ENCODE data around the gene ROBO2. TPM values are rescaled to one million over a fixed set of nuclear protein-coding genes. Genes with fewer than 3 reads are reported as not detected.

Gene ROBO2
- total and polyA plus RNA-seq, 2 donors from 2014 or later: 1.3 to 1.6 TPM

- Histone ChIP-seq H3K4me3 (ENCODE audit: low read length in 3 of 3) (no peak overlapping the region), H3K36me3 (ENCODE audit: control insufficient read depth in 2 of 3, insufficient read depth in 3 of 3, low read length in 3 of 3) (no peaks in the 10 kb centered on the region), H3K27ac (ENCODE audit: low read depth in 2 of 2, low read length in 2 of 2) (no peak overlapping the region), H3K27me3 (ENCODE audit: control insufficient read depth, insufficient read depth, low read length) (no peaks in the 10 kb centered on the region), H3K9ac (ENCODE audit: low read length in 3 of 3) (no peak overlapping the region), H3K9me3 (ENCODE audit: control insufficient read depth in 2 of 3, insufficient read depth in 1 of 3, low read length in 3 of 3) (no peaks in the 10 kb centered on the region), H3K4me1 (ENCODE audit: control insufficient read depth in 2 of 3, insufficient read depth in 2 of 3, low read depth in 1 of 3, low read length in 3 of 3) (no peaks in the 10 kb centered on the region)
- DNase-seq (no peak), FAIRE-seq (no peak)
- TF ChIP-seq CTCF (IDR thresholded peaks at IDR 0.05; ENCODE audit: borderline replicate concordance, extremely low read depth, insufficient read depth): no peak
- intact Hi-C loops (cut with DNase I): no loop called here
Measured at GRCh38 chr3:77262361-77262760, 222.5 kb downstream of the ROBO2 start.

GRCh38 chr3:77267589-77267988, 227.7 kb downstream of the ROBO2 start:
- Histone ChIP-seq H3K27me3 (ENCODE audit: control insufficient read depth, insufficient read depth, low read length) (no peaks in the 10 kb centered on the region), H3K9me3 (ENCODE audit: control insufficient read depth in 2 of 3, insufficient read depth in 1 of 3, low read length in 3 of 3) (no peaks in the 10 kb centered on the region), H3K27ac (ENCODE audit: low read depth in 2 of 2, low read length in 2 of 2) (no peak overlapping the region), H3K4me3 (ENCODE audit: low read length in 3 of 3) (no peak overlapping the region), H3K9ac (ENCODE audit: low read length in 3 of 3) (no peak overlapping the region), H3K4me1 (ENCODE audit: control insufficient read depth in 2 of 3, insufficient read depth in 2 of 3, low read depth in 1 of 3, low read length in 3 of 3) (no peaks in the 10 kb centered on the region), H3K36me3 (ENCODE audit: control insufficient read depth in 2 of 3, insufficient read depth in 3 of 3, low read length in 3 of 3) (no peaks in the 10 kb centered on the region)
- no peak for TF ChIP-seq CTCF (IDR thresholded peaks at IDR 0.05; ENCODE audit: borderline replicate concordance, extremely low read depth, insufficient read depth)
- no peak for DNase-seq
- no peak for FAIRE-seq
- intact Hi-C loops (cut with DNase I): no loop called here

- no peak for FAIRE-seq
- Histone ChIP-seq H3K4me1 (ENCODE audit: control insufficient read depth in 2 of 3, insufficient read depth in 2 of 3, low read depth in 1 of 3, low read length in 3 of 3) (no peaks in the 10 kb centered on the region), H3K27me3 (ENCODE audit: control insufficient read depth, insufficient read depth, low read length) (no peaks in the 10 kb centered on the region), H3K4me3 (ENCODE audit: low read length in 3 of 3) (no peak overlapping the region), H3K36me3 (ENCODE audit: control insufficient read depth in 2 of 3, insufficient read depth in 3 of 3, low read length in 3 of 3) (no peaks in the 10 kb centered on the region), H3K27ac (ENCODE audit: low read depth in 2 of 2, low read length in 2 of 2) (no peak overlapping the region), H3K9ac (ENCODE audit: low read length in 3 of 3) (no peak overlapping the region), H3K9me3 (ENCODE audit: control insufficient read depth in 2 of 3, insufficient read depth in 1 of 3, low read length in 3 of 3) (no peaks in the 10 kb centered on the region)
- no peak for TF ChIP-seq CTCF (IDR thresholded peaks at IDR 0.05; ENCODE audit: borderline replicate concordance, extremely low read depth, insufficient read depth)
- DNase-seq: no peak
- intact Hi-C loops (cut with DNase I): no loop called here
Measured at GRCh38 chr3:77271306-77271705, 231.4 kb downstream of the ROBO2 start.

- no peaks in the 10 kb centered on the region for H3K36me3 ChIP-seq (ENCODE audit: control insufficient read depth in 2 of 3, insufficient read depth in 3 of 3, low read length in 3 of 3)
- no peak overlapping the region for H3K4me3 ChIP-seq (ENCODE audit: low read length in 3 of 3)
Measured at GRCh38 chr3:77271711-77272110, 231.8 kb downstream of the ROBO2 start.

More at GRCh38 chr3:77271711-77272110, 231.8 kb downstream of the ROBO2 start:
- Histone ChIP-seq H3K27ac (ENCODE audit: low read depth in 2 of 2, low read length in 2 of 2) (no peak overlapping the region), H3K4me1 (ENCODE audit: control insufficient read depth in 2 of 3, insufficient read depth in 2 of 3, low read depth in 1 of 3, low read length in 3 of 3) (no peaks in the 10 kb centered on the region), H3K9ac (ENCODE audit: low read length in 3 of 3) (no peak overlapping the region), H3K27me3 (ENCODE audit: control insufficient read depth, insufficient read depth, low read length) (no peaks in the 10 kb centered on the region), H3K9me3 (ENCODE audit: control insufficient read depth in 2 of 3, insufficient read depth in 1 of 3, low read length in 3 of 3) (no peaks in the 10 kb centered on the region)
- intact Hi-C loops (cut with DNase I): no loop called here
- FAIRE-seq (no peak), DNase-seq (no peak)
- TF ChIP-seq CTCF (IDR thresholded peaks at IDR 0.05; ENCODE audit: borderline replicate concordance, extremely low read depth, insufficient read depth): no peak
